ENCODE results near the gene WAPL.

DNA sequence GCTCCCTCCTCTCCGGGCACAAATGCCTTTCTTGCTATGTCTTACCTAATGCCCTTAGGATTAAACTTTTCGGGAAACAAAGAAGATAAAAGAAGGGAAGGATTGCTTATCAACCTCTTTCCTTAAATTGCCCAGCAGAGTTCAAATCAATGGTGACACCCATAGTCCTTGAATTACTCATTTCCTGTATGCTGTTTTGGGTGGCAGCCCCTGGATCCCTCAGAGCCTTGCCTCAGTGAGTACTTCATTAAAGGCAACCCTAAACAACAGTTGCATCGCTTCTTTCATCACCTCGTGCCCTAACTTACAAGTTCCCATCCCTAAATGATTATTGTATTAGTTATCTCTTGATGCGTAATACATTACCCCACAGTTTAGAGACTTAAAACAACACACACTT is 31.6 kb upstream of the WAPL start:
- TF ChIP-seq CTCF (IDR thresholded peaks at IDR 0.05; ENCODE audit: low read length) (no peak), EZH2 (IDR thresholded peaks at IDR 0.05; ENCODE audit: borderline replicate concordance, low read length) (no peak)
